GM12891 (cell line): Measurements from ENCODE around the gene BPI.

Experiments
- PAX5 ChIP-seq: IDR thresholded peaks from 2 replicates; pipeline ENCODE4 v1.6.1; 2011; ENCODE audit warnings: low read length, moderate library complexity, mild to moderate bottlenecking; ENCODE audit not compliant: insufficient read depth, severe bottlenecking
- POLR2A ChIP-seq: IDR thresholded peaks from 2 replicates; pipeline ENCODE4 v1.6.1; 2011; ENCODE audit warnings: low read depth, low read length, control low read depth
- POLR2AphosphoS5 ChIP-seq: IDR thresholded peaks from 2 replicates; pipeline ENCODE4 v1.6.1; 2011; ENCODE audit warnings: low read depth, low read length, control low read depth
- POU2F2 ChIP-seq: IDR thresholded peaks from 2 replicates; pipeline ENCODE4 v1.6.1; 2011; ENCODE audit warnings: low read depth, mild to moderate bottlenecking, control low read depth, low read length, moderate library complexity
- SPI1 ChIP-seq: IDR thresholded peaks from 2 replicates; pipeline ENCODE4 v1.6.1; 2011; ENCODE audit warnings: low read depth, low read length, control low read depth
- TAF1 ChIP-seq: IDR thresholded peaks from 2 replicates; pipeline ENCODE4 v1.6.1; 2011; ENCODE audit warnings: low read depth, low read length, control low read depth

DNA sequence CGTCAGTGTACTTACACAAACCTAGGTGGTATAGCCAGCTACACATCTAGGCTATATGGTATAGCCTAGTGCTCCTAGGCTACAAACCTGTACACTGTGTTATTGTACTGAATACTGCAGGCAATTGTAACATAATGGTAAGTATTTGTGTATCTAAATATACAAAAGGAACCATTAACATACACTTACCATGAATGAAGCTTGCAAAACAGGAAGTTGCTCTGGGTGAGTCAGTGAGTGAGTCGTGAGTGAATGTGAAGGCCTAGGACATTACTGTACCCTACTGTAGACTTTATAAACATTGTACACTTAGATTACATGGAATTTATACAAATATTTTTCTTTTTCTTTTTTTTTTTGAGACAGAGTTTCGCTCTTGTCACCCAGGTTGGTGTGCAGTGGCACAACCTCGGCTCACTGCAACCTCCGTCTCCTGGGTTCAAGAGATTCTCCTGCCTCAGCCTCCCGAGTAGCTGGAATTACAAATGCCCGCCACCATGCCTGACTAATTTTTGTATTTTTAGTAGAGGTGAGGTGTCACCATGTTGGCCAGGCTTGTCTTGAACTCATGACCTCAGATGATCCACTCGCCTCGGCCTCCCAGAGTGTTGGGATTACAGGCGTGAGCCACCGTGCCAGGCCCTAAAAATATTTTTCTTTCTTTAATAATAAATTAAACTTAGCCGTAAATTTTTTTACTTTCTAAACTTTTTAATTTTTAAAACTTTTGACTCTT is 28.0 kb upstream of the BPI start:
- TF ChIP-seq POLR2A (no peak), TAF1 (no peak), POLR2AphosphoS5 (no peak), PAX5 (no peak), SPI1 (no peak), POU2F2 (no peak)
